ENCODE data around the gene FAM180B.
"Not testable (repeated sequence)": the region's sequence is repeated elsewhere in the genome, so short reads cannot be mapped to it uniquely, and the experiment has no call there.

Gene FAM180B, protein sequence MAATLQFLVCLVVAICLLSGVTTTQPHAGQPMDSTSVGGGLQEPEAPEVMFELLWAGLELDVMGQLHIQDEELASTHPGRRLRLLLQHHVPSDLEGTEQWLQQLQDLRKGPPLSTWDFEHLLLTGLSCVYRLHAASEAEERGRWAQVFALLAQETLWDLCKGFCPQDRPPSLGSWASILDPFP

DNA sequence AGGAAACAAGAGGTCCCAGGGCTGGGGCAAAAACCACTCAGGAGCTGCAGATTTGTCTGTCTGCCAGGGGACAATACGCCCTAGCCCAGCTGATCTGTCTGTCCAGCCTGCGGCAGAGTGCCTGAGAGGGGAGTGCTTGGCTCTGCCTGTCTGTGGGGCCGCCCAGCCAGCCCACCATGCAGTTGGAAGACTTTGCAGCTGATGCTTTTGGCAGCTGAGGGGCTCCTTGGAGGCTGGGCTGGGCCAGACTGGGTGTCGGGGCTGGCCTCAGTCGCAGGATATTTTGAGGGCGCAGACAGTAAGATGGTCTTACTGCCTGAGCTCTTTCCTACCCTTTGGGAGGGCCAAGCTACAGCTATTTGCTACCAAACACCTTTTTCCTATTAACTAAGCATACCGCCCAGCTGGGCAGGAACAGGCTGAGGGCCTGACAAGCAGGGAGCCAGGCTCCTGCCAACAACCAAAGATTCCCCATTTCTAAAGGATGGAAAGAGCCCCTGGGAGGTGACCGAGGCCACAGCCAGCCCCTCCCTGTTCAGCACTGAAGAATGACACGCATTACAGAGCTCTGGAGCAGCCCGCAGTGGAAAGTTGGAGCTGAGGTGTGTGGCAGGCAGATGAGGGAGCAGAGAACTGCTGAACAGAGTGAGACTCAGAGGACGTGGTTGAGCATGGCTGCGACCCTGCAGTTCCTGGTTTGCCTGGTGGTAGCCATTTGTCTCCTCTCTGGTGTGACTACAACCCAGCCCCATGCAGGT lies at the start of gene FAM180B:
Gene FAM180B (plus strand): TSS at position 581 of the 758 bp plus-strand sequence. CDS start 91 bp downstream, at position 672.
- no peak for DNase-seq (ENCODE audit: extremely low read depth, low read depth)
- no peak within 1 kb of the TSS for H3K4me3 ChIP-seq (replicated peaks; ENCODE audit: low read depth, low read length)

DNA sequence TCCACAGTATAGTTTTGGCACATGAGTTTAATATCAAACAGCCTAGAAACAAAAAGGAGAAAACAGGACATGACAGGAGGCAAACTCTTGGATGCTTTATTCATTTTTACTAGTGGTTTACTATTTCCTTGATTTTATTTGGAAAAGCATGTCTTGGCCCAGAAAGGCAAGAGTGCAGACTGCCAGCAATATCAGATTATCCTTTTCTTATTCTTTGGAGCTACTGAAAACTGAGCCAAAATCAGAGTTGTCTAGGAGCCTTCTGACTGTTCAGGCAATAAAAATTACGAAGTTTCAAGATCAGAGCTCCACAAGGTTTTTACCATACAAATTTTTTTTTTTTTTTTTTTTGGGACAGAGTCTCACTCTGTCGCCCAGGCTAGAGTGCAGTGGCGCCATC lies 49.6 kb upstream of the FAM180B start:
- no peak for DNase-seq (ENCODE audit: extremely low read depth, low read depth)
- TF ChIP-seq, protein P1, sequence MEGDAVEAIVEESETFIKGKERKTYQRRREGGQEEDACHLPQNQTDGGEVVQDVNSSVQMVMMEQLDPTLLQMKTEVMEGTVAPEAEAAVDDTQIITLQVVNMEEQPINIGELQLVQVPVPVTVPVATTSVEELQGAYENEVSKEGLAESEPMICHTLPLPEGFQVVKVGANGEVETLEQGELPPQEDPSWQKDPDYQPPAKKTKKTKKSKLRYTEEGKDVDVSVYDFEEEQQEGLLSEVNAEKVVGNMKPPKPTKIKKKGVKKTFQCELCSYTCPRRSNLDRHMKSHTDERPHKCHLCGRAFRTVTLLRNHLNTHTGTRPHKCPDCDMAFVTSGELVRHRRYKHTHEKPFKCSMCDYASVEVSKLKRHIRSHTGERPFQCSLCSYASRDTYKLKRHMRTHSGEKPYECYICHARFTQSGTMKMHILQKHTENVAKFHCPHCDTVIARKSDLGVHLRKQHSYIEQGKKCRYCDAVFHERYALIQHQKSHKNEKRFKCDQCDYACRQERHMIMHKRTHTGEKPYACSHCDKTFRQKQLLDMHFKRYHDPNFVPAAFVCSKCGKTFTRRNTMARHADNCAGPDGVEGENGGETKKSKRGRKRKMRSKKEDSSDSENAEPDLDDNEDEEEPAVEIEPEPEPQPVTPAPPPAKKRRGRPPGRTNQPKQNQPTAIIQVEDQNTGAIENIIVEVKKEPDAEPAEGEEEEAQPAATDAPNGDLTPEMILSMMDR (IDR thresholded peaks at IDR 0.05; ENCODE audit: low read depth, low read length, missing control alignments) = no peak
- H3K4me3 ChIP-seq (replicated peaks; ENCODE audit: low read depth, low read length) = no peak overlapping the region

More for the DNA sequence above, at the start of gene FAM180B:
- TF ChIP-seq, protein P1 (IDR thresholded peaks at IDR 0.05; ENCODE audit: low read depth, low read length, missing control alignments) = no peak

DNA sequence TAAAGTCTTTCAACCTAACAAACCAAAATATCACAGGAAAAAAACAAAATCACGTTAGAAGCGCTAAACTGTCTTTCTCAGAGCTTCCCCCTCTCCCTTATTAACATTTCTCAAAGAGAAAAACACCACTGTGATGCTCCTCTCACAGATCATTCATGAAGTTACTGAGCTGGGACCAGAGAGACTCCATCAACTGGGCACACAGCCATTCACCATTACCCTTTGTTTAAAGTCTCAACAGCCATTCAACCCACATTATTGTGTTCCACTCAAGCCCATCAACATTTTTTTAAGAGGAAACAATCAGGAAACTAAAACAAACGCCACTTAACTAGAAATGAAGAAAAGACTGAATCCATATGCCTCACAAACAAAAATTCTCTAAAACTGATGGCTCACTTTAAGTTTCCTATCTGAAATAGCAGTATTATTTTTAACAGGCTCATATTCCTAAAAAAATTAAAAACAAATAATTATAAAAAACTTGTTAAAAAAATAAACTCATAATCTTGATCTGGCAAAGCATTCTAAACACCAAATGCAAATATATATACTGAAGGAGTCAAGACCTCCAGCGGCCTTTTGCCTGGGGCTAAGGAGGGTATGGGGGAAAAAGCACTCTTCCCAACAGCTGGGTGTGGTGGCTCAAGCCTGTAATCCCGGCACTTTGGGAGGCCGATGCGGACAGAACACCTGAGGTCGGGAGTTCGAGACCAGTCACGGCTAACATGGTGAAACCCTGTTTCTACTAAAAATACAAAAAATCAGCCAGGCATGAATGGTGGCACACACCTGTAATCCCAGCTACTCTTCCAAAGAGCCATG lies 47.5 kb upstream of the FAM180B start:
- H3K4me3 ChIP-seq (replicated peaks; ENCODE audit: low read depth, low read length) = no peak overlapping the region
- TF ChIP-seq, protein P1 (IDR thresholded peaks at IDR 0.05; ENCODE audit: low read depth, low read length, missing control alignments) = no peak
- no peak for DNase-seq (ENCODE audit: extremely low read depth, low read depth)

DNA sequence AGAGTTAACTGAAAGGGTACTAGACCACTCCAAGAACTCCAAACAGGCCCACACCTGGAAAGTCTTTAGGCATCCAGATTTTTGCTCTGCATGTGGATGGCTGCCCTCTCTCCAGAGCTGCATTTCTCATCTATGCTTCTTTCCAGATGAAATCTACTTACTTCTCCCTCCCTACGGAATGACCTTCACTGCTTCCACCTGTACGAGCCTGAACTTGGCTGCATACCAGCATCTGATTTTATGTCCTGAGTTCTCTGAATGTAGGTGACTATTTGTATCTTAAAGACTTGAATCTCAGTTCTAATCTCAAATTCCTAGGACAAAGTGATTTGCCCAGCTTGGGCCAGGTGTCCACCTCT lies 46.8 kb upstream of the FAM180B start:
- no peak overlapping the region for H3K4me3 ChIP-seq (replicated peaks; ENCODE audit: low read depth, low read length)
- DNase-seq (ENCODE audit: extremely low read depth, low read depth) = no peak
- TF ChIP-seq, protein P1 (IDR thresholded peaks at IDR 0.05; ENCODE audit: low read depth, low read length, missing control alignments) = no peak

DNA sequence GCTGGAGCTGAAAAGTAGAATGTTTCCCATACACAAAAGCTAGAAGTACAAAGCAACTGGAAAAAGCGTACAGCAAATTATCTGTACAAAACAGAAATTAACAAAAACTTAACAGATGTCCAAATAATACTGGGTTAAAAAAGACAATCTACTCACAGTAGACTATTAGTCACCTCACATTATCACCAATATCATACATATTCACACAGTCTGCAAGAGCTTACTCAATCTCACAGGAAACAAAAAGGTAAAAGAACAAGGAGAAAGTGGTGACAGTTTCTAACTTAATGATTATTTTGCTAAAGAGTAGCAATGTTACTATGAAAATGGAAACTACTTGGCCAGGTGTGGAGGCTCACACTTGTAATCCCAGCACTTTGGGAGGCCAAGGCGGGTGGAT lies 45.4 kb upstream of the FAM180B start:
- TF ChIP-seq, protein P1 (IDR thresholded peaks at IDR 0.05; ENCODE audit: low read depth, low read length, missing control alignments) = no peak
- no peak overlapping the region for H3K4me3 ChIP-seq (replicated peaks; ENCODE audit: low read depth, low read length)
- DNase-seq (ENCODE audit: extremely low read depth, low read depth) = no peak

DNA sequence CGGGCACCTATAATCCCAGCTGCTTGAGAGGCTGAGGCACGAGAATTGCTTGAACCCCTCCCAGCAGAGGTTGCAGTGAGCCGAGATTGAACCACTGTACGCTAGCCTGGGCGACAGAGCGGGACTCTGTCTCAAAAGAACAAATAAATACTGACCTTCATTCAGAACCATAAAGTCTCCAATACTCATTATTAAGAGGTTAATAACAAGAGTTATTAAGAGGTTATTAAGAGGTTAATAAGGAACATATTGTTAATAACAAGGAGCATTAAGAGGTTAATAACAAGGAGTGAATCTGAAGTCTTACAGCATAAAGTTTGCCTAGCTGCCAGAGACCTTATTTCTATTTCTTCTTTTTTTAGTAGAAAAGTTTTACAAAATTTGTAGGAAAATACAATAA lies 41.2 kb upstream of the FAM180B start:
- TF ChIP-seq, protein P1 (IDR thresholded peaks at IDR 0.05; ENCODE audit: low read depth, low read length, missing control alignments) = no peak
- no peak for DNase-seq (ENCODE audit: extremely low read depth, low read depth)
- H3K4me3 ChIP-seq (replicated peaks; ENCODE audit: low read depth, low read length) = no peak overlapping the region

DNA sequence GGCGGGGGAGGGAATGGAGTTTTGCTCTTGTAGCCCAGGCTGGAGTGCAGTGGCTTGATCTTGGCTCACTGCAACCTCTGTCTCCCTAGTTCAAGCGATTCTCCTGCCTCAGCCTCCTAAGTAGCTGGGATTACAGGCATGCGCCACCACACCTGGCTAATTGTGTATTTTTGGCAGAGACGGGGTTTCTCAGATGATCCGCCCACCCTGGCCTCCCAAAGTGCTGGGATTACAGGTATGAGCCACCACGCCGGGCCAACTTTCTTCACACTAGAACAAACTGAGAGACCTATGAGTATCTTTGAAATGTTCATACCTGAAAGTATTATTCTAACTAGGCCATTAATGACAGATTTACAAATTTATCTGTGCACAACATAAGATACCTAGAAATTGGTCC lies 40.2 kb upstream of the FAM180B start:
- H3K4me3 ChIP-seq (replicated peaks; ENCODE audit: low read depth, low read length); DNase-seq (ENCODE audit: extremely low read depth, low read depth): not testable (repeated sequence)

Measured in HFF-Myc (cell line).